Measurements from ENCODE around the gene CHSY1. TPM values are rescaled to one million over a fixed set of nuclear protein-coding genes. Genes with fewer than 3 reads are reported as not detected.

The CHSY1 gene
- total RNA-seq, 1 experiment from 2014 or later: 7.4 TPM

DNA sequence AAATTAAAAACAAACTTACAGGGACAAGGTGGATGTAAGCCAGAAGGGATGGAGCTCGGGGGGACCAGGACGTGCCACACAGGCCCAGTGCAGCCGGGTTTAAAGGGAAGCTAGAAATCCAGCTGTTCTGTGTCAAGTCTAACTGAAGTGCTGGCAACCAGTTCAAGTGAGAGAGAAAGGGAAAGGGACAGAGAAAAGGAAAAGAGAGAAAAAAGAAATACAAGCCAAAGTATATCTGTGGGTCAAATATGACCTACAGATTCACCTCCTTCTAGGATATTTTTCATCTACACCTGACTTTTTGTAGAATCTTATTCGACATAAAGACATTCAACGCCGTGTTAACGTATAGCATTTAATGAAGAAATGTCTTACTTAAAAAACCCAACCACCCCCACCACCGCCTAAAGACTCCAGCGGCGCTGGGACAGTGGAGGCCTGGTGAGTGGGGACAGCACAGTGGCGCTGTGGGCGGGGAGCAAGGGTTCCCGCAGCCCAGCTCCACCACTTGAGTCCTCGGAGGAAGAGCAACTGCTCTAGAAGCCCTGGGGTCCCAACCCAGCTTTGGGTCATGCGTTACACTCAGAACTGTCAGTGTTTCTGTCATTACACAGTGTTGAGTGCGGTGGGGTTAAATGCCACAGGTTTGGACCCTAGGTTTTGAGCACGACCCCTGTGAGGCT, 62.3 kb downstream of the CHSY1 start:
- no peak for DNase-seq (ENCODE audit: low spot score)

DNA sequence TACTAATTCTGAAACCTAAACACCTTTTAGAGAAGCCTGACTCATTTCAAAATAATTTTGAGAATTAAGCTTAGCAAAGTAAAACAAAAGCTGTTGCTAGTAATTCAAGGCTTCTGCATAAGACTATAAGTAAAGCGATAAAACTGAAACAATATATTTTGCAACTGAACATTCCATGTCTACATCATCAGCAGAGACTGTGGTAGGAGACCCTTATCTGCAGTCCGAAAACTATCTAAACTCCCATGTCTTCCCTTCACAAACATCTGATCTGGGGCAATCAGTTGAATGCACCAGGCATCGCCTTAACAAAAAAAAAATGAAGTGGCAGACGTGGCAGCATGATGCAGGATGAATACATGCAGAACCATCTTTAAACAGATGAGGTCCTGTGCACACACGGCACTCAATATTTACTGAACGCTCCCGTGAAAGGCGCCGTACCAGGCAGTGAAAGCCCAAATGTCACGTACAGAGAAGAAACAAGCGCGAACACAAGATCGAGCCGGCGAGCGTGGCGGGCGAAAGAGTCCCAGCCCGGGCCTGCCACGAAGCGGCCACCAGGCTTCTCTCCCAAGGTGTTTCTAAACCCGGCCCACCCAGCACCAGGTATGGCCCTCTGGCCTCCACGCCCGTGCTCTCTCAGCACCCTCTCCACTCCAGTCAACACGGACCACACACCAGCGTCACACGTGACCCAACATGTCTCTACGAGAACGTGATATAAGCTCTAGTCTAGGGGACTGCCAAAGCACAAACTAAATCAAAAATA, 63.0 kb downstream of the CHSY1 start:
- no peak for DNase-seq (ENCODE audit: low spot score)

DNA sequence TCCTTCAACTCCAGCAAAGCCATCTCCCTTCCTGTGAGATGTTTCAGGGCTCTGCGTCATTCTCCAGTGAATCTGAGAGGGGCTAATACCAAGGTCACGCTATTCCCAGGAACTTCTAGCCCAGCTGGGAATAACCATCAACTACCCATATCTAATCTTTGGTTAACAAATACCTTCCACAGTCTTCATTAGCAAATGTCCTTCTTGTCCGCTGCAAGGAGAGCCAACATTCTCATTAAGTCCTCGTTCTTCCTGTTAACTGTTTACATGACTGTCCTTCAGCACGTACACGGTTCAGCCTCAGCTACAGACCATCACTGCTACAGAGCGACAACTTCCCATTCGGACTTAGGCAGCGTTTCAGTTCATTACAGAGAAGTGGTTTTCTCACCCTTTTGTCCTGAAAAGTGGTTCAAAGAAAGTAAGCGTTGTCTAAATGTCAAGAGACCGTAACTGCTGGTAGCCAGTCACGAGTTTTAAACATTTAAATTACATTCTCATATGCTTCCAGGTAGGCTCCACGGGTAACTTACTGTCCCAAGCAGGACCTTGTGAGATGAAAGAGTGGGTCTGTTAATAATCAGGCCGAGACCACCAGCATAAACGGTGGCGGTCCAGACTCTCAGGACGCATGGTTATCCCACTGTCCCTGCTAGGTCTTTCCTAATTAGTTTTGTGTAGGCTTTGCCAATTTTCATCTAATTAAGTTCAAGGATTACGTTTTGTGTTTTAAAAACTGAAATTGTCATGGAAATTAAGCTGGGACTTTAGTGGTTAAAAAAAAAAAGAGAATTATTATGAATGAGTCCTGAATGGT, 63.8 kb downstream of the CHSY1 start:
- no peak for DNase-seq (ENCODE audit: low spot score)

DNA sequence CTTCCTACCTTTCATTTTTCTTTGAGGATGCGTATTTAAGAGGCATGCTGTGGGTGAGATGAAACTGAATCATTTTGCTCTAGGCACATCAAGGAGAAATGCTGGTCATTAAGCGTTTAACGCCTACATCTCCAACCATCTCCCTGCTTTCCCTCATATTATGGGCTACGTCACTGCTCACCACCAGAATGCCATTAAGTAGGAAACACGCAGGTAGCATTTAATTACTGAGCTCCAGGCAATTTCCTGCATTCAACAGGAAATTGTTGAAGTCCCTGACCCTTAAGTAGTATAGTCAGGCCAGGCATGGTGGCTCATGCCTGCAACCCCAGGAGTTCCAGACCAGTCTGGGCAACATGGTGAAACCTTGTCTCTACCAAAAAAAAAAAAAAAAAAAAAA, 66.1 kb downstream of the CHSY1 start:
- DNase-seq (ENCODE audit: low spot score): no peak

DNA sequence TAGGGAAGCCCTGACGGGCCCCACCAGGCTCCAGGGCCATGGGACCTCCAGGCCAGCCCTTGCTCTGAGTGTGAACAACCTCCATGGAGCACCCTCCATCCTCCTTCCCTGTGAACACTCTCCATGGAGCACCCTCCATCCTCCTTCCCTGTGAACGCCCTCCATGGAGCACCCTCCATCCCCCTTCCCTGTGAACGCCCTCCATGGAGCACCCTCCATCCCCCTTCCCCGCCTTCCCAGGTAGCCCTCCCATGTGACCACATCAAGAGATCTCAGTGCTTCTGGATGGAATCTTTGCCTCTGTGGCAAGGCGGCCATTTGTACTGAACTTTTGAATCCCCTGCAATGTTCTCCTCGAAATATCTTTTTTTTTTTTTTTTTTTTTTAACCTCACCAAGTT, 66.5 kb downstream of the CHSY1 start:
- DNase-seq (ENCODE audit: low spot score): no peak

DNA sequence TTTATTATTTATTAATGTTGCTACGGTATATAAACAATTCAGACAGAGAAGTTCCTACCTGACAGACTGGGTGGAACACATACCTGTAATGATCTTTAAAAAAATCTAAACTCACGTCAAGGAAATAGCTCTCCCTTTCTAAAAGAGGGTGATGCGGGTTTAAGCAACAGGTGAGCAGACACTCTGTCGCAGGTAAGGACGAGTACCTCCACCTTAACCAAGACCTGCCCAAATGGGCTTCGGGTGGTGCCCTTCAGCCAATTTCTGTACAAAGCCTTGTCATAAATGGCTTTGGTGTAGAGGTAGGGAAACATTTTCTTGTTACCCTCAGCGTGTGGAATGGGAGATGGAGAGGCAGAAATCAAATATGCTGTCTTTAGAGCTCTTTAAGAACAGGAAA, 67.0 kb downstream of the CHSY1 start:
- DNase-seq (ENCODE audit: low spot score): no peak

DNA sequence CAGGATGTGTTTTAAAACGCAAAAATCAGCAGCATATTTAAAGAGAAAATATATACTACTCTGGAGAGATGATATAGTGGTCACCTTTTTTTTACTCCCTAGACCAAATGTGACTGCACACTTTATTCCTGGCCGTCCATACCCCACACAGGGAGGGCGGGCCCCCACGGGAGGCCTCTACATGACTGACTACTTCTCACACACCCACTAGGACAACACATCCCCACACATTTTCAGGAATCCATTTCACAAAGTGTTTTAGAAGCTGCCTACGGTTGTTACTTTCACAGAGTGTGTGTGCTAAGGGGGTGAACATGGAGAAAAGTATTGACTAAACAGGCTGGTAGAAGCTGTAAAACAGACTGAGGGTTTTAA, 67.9 kb downstream of the CHSY1 start:
- no peak for DNase-seq (ENCODE audit: low spot score)

DNA sequence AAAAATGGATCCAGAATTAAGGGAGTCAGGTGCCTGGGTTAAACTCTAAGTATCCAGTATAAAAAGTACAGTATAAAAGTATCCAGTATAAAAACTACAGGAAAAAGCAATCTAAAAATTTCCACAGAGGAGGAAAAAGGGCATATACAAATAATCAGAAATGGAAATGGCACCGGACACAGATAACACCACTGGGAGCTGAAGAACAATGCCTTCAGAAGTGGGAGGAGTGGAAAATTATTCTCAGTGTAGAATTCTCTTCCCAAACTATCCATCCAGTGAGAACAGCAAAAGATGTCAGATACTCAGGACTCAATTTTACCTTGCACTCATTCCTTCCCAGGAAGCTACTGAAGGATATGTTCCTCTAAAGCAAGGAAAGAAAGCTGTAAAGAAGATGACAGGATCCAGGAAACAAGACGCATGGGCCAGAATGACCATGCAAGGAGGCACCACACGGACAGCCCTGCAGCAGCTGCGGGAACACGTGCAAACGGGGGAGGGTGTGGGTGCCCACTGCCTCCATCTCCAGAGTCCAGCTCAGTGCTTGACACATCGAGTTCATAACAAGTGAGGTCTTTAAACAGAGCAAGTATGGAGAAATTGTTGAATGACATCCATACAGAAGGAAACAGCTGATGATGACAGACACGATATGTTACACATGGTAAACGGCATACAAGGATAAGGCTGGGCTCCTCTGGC, 68.5 kb downstream of the CHSY1 start:
- DNase-seq (ENCODE audit: low spot score): no peak

DNA sequence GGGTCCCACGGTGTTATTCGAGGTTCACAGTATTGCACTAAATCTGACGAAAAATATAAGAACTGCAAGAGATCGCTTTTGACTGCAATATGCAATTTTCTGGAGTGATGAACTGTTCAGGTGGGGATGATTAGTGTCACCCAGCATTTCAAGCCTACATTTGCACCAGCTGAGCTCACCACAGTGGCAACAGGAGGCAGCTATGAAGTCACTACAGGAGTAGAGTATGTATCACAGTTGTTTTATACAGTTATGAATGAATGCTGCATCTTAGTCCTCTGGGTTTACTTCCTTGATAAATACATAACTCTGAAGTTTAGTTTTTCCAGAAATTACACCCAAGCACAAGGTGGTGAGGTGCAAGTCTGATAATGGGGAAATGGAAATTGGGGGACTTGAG, 69.6 kb downstream of the CHSY1 start:
- DNase-seq (ENCODE audit: low spot score): no peak

DNA sequence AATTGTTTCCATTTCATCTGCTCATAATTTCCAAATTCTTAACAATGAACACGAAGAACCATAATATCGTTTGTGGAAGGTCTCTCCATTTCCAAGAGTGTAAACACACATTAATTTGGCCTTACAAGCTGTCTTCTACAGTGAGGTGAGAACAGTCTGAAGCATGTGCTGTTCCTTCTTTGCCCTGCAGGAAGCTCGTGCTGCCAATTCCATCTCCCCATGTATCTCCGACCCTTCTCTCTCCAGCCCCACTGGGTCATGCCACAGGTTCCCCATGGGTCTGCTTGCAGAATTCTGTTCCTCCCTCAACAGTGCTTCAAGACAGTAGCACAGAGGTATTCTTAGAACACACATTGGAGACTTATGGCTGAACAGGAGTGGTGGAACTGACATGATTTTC, 70.5 kb downstream of the CHSY1 start:
- DNase-seq (ENCODE audit: low spot score): no peak

DNA sequence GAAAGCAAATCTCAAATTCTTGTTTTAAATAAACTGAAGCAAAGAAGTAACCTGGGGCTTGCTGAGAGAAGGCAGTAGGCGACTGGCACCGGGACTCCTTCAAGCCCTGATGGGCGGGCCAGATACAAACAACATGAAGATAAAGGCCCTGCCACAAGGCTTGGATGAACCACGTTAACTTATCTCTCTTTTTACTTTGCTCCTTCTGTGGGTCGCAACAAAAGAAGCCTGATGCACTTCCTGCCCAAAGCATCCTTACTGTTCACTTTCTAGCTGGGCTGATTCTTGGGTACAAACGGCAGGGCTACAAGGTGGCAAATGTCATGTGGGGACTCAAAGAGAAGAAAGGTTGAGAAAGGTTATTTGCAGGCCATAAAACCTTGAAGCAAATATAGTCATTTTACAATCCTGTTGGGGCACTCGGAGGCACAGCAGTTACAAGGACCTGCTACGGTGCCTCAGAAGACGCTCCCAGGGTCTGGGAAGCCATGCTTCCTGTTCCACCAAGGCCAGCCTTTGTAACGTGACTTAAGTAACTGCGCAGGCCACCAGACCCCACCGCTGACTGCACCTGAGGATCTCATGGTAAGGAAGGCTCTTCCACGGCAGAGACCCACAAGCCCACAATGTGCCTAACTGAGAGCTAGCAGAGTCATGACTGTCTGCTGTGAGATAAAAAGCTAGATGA, 71.1 kb downstream of the CHSY1 start:
- DNase-seq (ENCODE audit: low spot score): no peak

DNA sequence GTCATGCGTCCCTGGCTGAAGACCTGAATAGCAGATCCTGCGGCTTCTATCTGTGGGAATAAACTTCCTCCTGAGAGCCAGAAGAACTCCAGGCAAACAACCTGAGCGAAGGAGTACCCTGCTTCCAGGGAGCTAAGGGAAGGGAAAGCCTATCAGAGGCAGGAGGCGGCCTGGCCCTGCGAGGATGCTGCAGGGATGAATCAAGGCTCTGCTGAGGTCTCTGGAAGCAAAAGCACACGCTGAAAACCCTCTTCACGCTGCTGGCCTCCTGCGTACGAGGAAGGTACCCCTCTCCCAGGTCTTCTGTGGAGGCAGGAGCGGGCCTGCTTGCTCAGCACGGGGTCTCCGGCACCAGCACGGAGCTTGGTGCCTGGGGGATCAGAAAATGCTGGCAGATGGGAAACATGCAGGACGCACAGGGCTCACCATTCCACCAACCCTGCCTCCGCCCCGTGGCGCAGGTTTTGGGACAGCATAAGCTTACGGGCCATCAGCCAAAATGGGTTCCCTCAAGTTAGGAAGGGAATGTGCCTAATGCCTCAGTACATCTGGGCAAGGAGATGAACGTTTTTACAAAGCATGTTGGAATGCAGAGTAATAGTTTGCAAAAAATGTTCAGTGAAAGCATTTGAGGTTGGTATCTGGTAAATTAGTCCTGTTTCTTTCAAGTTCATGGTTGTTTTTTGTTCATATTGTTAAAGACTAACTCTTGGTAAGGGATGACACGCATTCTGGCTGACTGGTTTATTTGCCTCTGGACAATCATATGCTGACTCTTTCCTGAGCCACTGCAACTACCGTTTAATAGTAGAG, 72.3 kb downstream of the CHSY1 start:
- DNase-seq (ENCODE audit: low spot score): no peak

DNA sequence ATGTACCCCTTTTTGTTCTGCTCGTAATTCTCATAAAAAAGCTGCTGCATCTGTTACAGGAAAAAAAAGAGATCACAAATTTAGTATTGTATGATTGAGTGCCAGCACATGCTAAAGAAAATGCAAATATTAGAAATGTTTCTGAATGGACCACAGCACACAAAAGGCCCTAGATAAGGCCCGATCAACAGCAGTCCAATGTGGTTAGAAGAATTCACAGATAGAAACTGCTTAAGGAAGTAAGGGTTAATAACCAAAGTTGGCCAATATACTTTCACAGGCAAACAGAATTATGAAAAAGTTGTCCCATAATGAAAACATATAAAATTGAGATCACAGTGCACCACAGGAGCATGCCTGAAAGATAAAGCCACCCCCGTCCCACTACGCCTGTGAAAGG, 72.9 kb downstream of the CHSY1 start:
- DNase-seq (ENCODE audit: low spot score): no peak

DNA sequence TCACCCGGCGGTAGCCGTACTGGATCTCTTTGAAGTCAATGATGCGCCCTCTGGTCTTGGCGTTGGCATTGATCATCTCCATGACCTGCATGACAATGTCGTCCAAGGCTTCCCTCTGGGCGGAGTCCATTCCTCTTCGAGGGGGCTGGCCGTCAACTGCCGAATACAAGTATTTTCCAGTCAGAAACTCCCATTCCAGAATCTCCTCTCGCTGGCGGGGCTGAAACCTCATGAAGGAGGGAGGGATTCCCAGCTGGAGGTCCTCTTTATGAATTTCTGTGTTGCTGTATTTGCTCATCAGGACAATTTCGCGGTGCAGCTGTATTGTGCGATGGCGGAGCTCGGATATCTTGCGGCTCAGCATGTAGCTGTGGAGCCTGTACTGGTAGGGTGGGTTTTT, 73.4 kb downstream of the CHSY1 start:
- DNase-seq (ENCODE audit: low spot score): no peak

DNA sequence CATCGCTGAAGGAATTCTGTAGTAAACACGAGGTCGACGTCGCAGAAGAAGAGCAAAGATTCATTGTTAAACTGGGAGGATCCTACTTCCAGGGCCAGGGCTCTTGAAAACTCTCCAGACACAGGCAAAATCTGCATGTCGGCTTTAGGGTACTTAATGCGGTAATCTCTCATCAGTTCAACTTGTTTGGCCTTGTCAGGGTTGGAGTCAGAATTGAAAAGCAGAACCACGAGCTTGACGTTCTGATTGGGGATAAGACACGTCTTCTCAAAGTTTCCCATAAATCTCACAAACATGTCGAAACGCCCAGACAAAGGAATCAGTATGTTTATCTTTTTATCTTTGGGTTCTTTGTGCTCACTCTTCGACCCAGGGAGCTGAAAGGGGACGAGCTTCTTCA, 74.0 kb downstream of the CHSY1 start:
- DNase-seq (ENCODE audit: low spot score): no peak

DNA sequence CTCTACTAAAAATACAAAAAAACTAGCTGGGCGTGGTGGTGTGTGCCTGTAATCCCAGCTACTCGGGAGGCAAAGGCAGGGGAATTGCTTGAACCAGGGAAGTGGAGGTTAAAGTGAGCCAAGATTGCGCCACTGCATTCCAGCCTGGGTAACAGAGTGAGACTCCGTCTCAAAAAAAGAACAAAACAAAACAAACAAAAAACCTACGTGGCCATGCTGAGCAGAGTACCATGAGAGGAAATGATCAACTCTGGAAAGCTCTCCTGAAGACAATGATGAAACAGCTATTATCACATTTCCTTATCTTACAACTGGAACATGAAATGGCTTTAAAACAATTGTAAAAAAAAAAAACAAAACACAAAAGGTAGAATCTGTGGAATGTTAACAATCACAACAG, 75.2 kb downstream of the CHSY1 start:
- no peak for DNase-seq (ENCODE audit: low spot score)

DNA sequence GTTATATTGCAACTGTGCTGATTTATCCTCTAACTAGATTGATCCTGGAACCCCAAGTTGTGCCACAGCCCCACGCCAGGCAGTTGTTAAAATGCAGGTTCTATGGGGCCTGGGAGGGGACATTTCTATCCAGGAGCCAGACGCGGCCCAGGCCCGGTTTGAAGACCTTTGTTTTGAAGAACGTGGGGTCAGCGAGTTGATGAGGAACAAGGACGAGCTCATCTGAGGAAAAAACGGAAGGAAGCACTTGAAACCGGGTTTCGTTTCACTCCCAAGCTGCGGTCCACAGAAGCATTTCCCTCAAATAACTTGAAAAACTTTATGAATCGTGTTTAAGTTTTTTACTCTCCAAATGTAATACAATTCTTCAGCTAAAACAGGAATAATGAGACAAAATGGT, 76.4 kb downstream of the CHSY1 start:
- no peak for DNase-seq (ENCODE audit: low spot score)

DNA sequence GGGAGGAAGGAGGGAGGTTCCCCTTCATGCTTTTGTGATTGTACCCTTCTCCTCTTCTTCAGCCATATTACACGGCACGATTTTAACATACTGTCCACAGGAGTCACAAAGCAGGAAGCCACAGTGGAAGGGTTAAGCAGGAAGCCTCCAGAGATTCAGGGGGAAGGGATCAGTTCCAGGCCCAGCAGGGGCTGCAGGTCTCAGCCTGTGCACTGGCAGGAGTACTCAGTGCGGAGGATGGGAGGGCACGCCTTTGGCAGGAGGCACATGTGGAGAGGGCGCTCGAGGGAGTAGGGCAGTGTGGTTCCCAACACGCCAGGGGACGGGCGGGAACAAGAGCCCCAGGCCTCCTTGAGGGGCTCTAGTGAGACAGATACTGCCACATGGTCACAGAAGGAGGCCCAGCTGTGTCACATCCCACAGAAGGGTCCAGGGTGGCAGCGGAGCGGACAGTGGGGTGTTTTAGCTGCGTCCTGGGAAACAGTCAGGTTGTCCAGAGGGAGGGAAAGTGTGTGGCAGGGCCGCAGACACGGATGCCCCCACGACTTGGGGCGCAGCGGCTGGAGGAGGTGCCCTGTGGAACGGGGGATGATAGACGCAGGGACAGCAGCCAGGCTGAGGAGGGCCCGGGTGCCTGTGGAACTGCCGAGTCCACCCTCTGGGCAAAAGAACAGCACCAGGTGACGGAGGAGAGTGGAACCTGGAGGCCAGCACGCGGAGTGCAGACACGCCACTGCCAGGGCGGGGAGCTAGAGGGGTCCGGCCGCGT, 77.5 kb downstream of the CHSY1 start:
- DNase-seq (ENCODE audit: low spot score): no peak

DNA sequence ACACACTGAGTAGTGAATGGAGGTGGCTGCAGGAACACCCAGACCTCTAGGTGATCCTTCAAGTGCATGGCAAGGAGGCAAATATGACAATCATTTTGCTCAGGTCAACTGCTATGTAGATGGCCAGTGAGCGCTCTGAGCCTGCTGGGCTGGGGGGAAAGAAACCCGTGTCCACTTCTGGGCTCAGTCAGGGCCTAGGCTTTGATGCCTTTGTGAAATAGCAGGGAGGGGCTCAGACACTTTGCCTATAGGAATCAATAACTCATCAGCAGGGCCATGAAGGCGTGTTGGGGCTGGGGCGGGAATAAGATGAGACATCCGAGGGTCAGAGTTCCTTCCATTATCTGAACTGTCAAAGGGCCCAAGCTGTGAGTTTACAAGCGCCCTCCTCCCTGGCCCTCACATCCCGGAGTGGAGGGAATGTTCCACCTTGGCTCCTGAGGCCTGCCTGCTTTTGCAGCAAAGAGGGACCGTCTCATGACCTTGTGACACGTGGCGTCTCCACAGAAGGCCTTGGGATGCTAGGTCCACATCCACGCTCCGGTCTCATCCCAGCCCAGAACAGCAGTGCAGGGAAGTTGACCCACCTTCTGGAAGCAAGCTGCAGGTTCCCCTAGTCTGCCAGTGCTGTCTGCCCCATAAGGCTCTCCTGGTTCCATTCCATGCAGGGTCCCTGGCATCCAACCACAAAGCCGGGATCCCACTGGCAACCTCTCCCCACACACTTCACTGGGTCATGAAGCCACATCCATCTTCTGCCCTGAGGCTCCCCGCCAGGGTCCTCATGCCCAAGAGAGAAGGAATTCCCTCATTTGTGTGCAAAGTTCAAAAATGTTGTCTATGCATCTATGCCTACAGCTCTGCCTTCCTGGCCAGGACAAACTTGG, 78.4 kb downstream of the CHSY1 start:
- no peak for DNase-seq (ENCODE audit: low spot score)
